Activated CD4-positive, alpha-beta T cell treated with anti-CD3 and anti-CD28 coated beads, Interleukin-2, amount 50 U/mL, for 24 hours (primary cell): ENCODE measurements around the gene PCSK4.
"Not testable (repeated sequence)": the region's sequence is repeated elsewhere in the genome, so short reads cannot be mapped to it uniquely, and the experiment has no call there.

Experiments used
- DNase-seq, 2 donors: peaks; one replicate each; pipeline ENCODE4 v3.0.0-alpha.2; 2020; ENCODE audit warnings: low read depth in 1 of 2, low spot score in 1 of 2

The PCSK4 gene

DNA sequence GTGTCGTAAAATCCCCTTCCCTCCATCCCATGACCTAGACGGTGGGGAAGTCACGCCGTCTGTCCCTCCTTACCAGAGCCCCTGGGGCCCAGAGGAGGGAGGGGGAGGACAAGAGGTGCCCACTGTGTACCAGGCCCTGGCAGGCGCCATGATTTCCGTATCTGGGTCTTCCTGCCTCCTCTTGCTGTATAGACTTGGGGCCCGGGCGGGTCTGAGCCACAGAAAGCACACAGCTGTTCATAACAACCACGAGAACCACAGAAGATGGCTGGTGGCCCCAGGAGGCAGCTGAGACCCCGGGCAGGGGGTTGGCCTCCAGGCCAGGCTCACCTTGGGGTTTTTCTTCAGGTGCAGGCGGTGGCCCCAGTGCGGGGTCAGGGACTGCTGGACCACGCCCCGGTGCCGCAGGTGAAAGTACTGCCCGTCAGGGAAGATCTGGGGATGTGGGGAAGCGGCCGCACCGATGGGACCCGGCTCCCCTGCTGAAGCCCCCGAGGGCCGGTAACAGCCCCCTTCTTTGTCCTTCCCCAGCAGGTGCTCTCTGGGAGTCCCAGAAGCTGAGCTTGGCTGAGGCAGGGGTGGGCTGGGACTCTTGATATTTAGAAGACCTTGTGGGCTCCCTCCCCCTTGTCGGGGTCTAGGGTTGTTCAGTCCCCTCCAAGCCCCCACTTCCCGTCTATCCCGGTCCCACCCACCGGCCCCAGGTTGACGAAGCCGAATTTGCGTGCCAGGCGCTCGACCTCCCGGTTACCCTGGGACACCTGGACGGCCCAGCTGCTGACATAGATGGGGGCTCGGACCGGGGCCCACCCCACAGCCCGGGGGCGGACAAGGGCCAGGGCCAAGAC is 463 bp downstream of the PCSK4 start:
- DNase-seq: no peak

DNA sequence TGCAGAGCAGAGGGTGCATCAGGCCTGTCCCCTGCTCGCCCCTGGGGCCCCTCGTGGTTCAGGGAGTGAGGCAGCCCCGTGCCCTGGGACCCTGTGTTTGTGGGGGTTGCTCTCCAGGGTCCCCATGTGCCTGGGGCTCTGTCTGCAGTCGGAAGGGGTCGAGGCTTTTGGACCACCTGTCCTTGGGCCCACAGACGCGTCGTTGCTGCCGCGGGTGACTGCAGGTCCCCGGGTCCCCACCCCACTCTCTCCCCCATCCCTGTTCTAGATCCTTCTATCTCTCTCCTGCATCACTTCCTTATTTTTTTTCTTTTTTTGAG is 1.9 kb downstream of the PCSK4 start:
- DNase-seq: no peak

DNA sequence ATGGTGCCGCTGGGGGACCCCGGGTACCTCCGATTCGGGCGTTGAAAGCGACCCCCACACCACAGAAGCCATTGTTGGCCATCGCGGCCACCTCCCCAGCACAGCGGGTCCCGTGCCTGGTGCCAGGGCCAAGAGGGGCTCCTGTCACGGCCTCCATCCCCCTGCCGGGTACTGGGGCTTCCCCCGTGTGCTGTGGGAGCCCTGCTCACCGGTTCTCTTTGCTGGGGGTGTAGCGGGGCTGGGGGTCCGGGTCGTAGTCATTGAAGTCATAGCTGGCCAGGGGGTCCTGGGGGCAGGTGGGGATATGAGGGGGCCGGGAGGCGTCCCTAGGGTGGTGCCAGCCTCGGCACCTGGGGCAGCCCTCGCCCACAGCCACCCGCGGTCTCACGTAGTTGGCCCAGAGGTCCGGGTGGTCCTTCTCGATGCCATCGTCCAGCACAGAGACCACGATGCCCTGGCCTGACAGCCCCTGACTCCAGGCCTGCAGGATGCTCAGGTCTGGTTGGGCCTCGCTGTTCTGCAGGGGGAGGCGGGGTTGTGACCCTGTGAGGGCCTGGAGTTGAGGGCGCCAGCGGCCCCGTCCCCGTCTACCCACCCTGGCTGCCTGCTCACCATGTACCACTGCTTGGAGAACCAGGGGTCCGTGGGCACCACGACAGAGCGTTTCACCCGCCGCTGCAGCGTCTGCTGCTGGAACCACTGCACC is 2.4 kb downstream of the PCSK4 start:
- DNase-seq: no peak

DNA sequence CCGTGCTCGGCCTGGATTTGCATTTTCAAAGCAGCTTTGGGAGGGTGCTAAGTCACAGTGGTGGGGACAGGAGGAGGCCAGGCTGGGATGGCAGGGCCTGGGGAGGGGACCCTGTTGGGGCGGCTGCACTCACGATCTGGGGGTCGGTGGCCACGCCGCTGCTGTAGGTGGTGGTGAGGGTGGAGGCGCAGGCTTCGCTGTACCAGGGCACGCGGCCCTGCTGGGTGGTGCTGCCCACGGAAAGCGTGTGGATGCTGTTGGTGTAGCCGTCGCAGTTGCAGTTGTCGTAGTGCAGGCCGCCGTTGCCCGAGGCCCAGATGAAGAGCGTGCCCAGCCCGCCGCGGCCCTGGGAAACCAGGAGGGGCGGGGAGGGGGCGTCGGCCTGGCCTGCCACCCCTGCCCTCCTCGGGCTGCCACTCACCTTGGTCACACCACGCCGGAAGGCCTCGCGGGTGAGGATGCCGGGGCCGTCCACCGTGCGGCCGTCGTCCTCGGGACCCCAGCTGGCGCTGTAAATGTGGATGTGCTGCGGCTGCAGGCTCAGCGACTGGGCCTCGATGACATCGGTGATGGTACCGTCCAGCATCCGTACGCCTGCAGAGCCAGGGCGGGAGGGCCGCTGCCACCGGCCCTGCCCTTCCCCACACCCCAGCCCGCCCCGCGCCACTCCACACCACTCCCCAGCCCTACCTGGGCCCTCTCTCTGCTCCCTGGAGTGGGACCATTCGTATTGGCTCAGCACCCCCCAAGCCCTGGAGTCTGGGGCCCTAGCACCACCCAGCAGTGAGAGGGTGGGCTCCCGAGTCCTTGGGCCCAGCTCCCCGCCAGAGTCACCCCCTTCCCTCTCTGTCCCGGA is 3.2 kb downstream of the PCSK4 start:
- DNase-seq: no peak

DNA sequence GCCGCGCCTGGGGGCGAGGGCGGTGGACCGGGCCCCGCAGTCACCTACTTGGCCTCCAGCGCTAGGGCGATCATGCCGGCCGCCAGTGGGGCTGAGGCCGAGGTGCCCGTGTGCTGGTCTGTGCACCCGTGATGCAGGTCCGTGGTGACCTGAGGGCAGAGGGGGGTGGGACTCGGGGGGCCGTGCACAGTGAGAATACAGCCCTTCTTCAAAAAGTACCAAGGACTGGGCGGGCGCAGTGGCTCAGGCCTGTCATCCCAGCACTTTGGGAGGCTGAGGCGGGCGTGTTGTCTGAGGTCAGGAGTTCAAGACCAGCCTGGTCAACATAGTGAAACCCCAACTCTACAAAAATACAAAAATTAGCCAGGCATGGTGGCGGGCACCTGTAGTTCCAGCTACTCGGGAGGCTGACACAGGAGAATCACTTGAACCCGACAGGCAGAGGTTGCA is 6.1 kb downstream of the PCSK4 start:
- DNase-seq: no peak

DNA sequence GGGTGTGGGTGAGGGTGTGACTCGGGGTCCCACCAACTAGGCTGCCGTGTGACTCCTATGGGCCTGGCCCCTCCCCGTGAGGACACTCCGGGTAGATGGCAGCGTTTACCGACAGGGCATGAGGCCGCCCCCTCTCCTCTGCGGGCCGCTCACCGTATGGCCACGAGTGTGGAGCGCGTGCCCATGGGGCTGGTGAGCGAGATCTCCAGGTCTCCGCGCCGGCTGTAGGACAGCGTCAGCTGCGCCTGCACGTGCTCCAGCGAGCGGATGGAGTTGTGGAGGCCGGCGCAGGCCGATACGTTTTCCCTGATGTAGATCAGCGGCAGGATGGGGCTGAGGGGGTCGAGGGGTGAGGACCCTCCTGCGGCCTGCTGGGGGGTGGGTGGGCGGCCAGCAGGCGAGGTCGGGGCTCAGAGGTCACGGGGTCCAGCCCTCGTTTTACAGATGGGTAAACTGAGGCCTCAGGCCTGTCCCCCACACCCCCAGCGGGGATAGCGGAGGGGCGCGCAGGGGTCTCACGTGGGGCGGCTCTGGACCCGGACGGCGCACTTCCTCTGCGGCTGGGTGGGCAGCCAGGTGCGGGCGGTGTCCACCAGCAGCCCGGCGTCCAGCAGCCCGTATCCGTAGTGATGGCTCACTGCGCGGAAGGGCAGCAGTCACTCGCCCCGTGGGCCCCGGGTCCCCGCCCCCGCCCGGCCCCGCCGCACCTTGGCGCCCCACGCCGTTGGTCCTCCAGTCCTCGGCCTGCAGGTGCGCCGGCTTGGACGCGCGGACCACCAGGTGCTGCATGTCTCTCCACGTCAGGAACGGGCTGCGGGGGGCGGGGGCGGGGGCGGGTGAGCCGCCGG is 6.8 kb downstream of the PCSK4 start:
- DNase-seq: no peak

DNA sequence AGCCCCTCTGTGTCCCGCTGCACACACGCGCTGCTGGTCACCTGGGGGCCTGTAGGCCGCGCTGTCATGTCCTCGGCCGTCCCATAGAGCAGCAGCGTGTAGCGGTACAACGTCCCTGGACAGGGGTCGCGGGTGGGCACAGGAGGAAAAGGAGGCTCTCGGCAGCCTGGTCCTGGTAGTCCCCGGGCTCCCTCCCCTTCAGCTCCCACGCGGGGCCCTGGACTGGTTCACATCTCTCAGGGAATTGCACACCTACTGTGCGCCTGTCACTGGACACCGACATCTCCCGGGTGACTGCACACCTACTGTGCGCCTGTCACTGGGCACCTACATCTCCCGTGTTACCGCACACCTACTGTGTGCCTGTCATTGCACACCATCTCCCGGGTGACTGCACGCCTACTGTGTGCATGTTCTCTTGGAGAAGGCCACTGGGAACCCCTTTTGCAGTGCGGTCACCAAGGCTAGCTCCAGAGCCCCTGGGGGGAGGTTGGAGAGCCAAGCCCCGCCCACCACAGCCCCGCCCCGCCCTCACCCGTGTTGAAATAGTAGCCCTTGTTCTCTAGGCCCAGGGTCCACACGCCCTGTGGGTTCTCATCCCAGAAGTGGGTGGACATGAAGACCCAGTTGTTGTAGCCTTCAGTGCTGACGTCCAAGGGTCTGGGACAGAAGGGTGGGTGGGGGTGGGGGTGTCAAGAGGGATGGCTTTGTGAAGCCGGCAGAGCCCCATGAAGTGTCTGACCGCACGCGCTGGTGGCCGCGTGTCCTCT is 7.6 kb downstream of the PCSK4 start:
- no peak for DNase-seq

DNA sequence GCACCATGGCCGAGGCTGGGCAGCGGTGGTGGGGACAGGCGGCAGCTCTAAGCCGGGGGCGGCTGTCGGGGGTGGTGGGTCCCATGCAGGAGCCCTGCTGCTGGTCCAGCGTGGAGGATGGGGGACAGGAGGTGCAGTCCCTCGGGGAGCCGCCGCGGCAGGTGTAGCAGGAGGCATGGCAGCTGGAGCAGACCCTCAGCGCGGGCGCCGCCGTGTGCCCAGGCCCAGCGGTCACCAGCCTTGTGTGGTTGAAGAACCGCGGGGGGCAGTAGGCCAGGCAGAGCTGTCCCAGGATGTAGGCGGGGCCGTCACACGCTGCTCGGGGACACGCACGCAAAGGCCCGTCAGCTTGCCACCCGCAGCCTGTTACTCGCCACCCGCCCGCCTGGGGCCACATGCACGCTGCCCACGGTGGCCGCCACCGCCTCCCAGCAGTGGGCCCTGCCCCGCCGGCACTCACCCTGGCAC is 8.2 kb downstream of the PCSK4 start:
- DNase-seq: no peak

DNA sequence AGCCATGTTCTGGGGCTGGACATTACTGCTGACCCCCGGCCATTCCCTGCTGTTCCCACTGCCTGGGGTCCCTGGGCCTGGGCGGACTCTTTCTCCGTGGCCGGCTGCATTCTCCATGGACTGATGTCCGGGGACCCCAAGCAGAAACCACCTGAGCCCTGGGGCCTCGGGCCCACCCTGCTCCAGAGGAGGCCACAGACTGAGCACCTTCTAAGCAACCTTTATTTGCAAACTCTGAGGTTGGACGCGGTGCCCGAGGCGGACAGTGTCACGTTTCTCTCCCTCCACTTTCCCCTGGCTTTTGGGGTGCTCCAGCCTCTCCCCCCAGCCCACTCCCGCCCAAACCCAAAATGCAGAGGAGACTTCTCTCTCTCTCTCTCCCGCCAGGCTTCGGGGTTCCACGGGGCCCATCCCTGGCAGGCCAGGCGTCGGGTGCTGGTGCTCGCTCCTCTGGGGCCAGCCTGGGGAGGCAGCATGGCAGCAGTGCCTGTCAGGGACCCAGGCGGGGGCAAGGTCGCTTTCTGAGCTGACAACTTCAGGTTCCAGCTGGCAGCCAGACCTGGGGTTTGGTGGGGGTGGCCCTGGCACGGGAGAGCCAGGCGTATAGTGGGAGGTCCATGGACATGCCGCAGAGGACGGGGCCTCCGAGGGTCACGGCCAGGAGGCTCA is 8.8 kb downstream of the PCSK4 start:
- no peak for DNase-seq

DNA sequence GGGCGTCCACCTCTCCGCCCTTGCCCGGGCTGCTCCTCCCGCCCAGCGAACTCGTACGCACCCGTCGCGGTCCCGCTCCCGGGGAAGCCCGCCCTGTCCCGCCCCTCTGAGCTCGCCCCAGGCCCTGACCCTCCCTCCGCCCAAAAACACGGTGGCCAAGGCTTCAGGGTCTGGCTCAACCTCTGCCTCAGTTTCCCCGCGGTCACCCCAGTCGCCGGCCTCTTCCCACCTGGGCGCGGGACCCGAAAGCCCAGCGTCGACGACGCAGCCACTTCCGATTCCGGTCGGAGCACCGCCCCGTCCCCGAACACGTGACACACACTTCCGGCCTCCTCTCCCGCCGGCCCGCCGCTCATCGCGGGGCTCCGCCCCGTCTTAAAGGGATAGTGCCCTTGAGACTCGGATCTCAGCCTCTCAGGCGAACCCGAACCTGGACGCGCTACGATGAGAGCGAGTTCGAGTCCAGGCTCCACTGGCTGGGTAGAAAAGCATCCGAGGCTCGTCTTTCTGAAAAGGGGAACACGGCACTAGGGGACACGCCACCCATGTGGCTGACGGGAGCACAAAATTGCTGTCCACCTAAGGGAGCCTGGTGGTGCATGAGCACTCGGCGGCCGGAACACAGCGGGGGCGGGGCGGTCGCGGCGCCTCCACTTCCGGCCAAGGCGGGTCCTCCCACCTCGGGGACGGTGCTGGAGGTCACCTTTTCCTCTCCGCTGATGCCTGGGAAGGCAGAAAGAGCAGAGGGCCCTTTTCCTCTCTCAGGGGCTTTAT is 11.0 kb downstream of the PCSK4 start, which contains the start of gene C19orf25:
Gene C19orf25, minus strand, starts transcription at position 282 of the 774 bp plus-strand sequence. CDS start 312 bp downstream, outside the sequence.
- peak; percentile 80 to 90 for DNase-seq

DNA sequence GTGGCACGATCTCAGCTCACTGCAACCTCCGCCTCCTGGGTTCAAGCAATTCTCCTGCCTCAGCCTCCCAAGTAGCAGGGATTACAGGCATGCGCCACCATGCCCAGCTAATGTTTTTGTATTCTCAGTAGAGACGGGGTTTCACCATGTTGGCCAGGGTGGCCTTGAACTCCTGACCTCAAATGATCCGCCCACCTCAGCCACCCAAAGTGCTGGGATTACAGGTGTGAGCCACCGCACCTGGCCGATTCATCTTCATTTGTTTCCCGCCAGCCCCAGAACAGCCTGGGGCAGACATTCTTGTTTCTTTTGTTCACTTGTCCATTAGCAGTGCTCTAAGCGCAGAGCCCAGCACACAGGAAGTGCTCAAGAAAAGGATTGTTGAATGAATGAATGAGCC is 13.1 kb downstream of the PCSK4 start:
- not testable (repeated sequence) for DNase-seq

DNA sequence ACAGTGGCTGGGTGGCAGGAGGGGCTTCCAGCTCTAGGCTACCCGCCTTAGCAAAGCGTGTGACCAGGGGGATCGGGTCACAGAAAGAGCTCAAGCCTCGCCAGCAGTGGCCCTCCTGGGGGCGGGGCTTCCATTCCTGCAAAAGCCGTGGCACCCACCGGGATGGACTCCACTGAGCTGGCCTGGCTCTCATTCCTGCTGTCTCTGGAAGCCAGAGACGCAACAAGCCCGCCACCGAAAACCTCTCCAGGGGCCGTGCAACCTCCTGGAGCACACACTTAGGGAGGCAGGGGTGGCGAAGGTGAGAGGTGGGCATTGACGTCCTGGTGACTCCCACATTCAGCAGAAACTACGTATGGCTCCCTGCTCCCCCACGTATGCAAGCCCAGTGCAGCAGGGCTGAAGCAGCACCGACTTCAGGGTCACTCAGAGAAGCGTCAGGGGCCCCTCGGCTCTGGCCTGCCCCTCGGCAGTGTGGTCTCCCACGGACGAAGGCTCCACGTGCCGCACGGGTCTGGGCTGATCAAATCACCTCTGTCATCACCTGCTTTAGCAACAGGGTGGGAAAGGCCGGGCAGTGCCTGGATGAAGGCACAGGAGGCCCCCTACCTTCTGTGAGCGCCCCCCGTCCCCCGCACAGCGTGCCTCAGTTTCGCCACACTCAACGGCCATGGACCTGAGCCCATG is 14.3 kb downstream of the PCSK4 start:
- DNase-seq: no peak

DNA sequence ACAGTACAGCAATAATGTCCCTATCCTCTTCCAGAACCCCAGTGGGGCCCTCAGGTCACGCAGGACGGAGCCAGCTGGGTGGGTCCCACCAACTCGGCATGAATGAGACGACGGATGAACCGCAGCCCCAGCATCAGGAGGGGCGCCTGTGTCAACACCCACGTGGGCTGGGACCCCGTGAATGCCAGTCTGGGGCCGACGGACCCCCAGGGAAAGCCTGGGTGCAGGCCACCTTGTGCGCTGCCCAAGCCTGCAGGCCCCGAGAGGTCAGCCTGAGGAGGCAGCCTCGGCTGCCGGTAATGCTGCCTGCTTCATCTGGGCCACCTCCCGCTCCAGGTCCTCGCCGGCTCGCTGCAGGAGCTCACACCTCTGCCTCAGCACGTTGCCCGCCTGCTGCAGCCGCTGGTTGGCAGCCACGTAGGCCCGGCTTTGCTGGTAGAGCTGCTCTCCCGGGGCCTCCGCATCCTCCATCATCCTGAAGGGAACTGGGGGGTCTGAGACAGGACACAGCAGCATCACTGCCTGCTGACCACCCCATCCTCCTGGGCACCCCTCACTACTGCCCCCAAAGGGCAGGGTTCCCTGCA is 15.3 kb downstream of the PCSK4 start:
- DNase-seq: no peak

DNA sequence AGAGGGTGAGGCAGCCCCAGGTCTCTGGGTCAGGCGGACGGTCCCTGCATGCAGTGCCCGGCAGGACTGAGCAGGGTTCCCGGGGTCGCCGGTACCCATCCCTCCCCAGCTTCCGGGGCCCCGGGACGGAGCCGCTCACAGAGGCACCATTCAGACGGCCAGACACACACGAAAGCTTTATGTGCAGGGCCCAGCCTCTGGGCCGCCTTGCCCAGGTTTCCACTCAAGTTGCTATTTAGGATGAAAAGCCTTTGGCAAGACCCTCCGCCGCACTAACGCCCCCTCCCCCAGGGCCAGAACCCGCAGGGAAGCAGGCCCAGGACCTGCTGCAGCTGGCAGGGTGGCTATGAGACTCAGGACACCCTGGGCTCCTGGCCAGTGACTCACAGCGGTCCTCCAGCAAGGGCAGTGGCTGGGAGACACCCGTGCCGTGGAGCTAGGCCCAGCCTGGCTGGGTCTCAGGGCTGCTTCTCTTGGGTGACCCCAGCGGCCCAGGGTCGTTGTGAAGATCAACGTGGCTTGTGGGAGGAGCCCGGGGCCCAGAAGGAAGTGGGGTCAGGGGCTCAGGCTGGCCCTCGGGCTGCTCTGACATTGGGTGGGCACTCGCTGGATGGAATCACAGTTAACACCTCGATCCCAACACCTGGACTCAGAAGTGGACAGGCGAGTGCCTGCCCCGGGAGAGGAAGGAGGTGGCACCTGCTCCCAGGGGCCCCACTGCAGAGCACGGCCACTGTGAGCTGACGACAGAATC is 16.0 kb downstream of the PCSK4 start:
- no peak for DNase-seq

DNA sequence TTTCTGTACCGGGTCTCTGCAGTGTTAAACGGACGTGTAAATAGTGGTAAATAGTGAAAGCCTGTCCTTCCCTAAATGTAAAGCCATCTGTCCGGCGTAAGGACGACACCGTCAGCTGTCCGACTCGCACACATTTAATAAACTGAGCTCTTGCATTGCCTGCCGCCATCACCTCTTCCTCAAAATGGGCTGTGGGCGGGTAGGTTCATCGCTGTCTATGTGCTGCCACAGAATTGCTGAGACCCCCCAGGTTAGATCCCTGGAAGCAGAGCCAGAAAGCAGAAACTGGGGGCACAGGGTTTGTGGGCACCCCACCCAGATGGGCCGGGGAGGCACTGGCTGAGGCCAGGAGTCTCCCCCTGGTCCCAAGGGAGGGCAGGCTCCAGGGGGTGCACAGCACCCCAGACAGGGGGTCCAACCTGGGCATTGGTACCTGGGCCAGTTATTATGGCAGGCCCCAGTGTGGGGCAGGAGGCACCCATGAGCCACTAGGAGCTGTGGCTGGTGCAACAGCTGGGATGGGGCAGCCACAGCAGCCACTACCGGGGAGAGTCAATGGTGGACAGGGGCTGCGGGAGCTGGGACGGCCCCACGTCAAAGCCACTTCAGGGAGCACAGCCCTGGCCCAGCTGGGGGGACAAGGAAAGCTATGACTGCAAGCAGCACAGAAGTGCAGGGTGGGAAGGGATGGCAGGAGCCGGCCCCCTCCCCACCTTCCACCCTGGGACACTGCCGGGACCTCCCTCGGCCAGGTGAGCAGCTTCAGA is 16.9 kb downstream of the PCSK4 start:
- no peak for DNase-seq
